ENCODE results near the gene RITA1. TPM values are rescaled to one million over a fixed set of nuclear protein-coding genes. Genes with fewer than 3 reads are reported as not detected.

Gene RITA1
- total and polyA plus RNA-seq, 2 donors (not counting 3 experiments of a cell fraction or from before 2014, with no cell fraction given), result 20.7 to 21.3 TPM

DNA sequence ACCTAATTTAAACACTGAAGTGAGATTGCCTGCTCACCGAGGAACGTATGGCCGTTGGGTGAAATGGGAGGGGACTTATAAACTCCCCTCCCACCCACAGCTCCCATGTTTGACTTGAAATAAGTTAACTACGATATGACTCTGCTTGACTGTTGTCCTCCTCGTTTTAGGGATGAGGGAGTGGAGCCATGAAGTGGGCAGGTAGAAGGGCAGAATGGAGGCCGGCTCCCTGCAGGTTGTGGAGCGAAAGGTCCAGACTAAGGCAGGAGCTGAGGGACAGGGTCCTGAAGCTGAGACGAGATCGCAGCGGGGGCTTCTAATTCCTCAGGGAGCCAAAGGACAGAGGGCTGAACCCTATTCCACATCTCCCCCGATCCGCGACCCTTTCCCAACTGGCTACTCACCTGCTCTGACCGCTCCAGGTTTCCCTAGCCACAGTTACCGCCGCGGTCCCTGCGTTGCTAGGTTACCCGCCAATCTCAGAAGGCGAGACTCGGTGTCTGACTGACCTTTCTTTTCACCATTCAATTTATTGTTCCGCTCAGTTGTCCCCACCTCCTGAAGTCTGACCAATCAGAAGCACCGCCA, 35.2 kb downstream of the RITA1 start:
- Histone ChIP-seq H4K20me1 (replicated peaks; ENCODE audit: control insufficient read depth, extremely low read depth, insufficient read depth, low read length) (no peaks in the 10 kb centered on the region), H3K4me2 (ENCODE audit: insufficient read depth, low read length) (peak overlapping the region; percentile 58), H3K4me3 (replicated peaks in 1 of 3; ENCODE audit: insufficient read depth in 1 of 3, low read depth in 1 of 3, low read length in 3 of 3) (peak overlapping the region; percentile 10 to 63 (median 58)), H3K27ac (ENCODE audit: insufficient read depth, low read depth, low read length) (peak overlapping the region; percentile 9), H3K4me1 (ENCODE audit: control insufficient read depth, extremely low read depth, insufficient read depth, low read length) (peaks cover 23% of the 10 kb centered on the region), H2AFZ (ENCODE audit: low read depth, low read length) (peak overlapping the region; percentile 80), H3K79me2 (ENCODE audit: control insufficient read depth, insufficient read depth, low read length) (peaks cover 6% of the 10 kb centered on the region), H3K9me1 (replicated peaks; ENCODE audit: control insufficient read depth, extremely low read depth, insufficient read depth, low read length) (no peaks in the 10 kb centered on the region), H3K27me3 (ENCODE audit: control insufficient read depth in 2 of 2, insufficient read depth in 2 of 2, low read length in 2 of 2) (no peaks in the 10 kb centered on the region), H3K9ac (replicated peaks; ENCODE audit: extremely low read depth, insufficient read depth, low read length) (peak overlapping the region; percentile 10), H3K9me3 (replicated peaks; ENCODE audit: control insufficient read depth, insufficient read depth, low read length) (no peaks in the 10 kb centered on the region), H3K36me3 (ENCODE audit: control insufficient read depth in 2 of 2, extremely low read depth in 1 of 2, insufficient read depth in 2 of 2, low read length in 2 of 2) (no peaks in the 10 kb centered on the region)
- ChIA-PET CTCF (interaction anchor here (0.8 to 1.3 kb wide), 3 partner anchors 21 to 26 kb away, joined by 3 to 4 read pairs (median 3); no protein-coding TSS in a partner anchor), POLR2A (interaction anchor here (0.8 to 2.7 kb wide), 6 partner anchors 10 to 79 kb away, joined by 3 to 15 read pairs (median 4); no protein-coding TSS in a partner anchor)
- dilution Hi-C loops (cut with MboI; ENCODE audit: extremely low pct_ligation_motif_present, low sequenced_read_pairs), result no loop called here
- intact Hi-C loops (cut with micrococcal nuclease), result loop anchor here (1.0 to 10.0 kb wide), 6 partner anchors 11 to 138 kb away; partner anchors contain the start of genes DDX54, PLBD2, RITA1 and SLC8B1
- DNase-seq (ENCODE audit: low read depth, low spot score) (no peak), FAIRE-seq (no peak)
- TF ChIP-seq GATA2 (IDR thresholded peaks at IDR 0.05; ENCODE audit: insufficient read depth, insufficient read length, low read depth, low read length) (no peak), MYC (IDR thresholded peaks at IDR 0.05; ENCODE audit: low read depth, low read length) (no peak), POLR2AphosphoS5 (IDR thresholded peaks at IDR 0.05; ENCODE audit: insufficient read depth, low read depth, low read length) (no peak), JUN (IDR thresholded peaks at IDR 0.05; ENCODE audit: borderline replicate concordance, insufficient read depth, insufficient read length, low read depth) (no peak), POLR2A (IDR thresholded peaks at IDR 0.05; ENCODE audit: low read depth, low read length) (no peak), EZH2 (IDR thresholded peaks at IDR 0.05; ENCODE audit: borderline replicate concordance, low read depth, low read length, severe bottlenecking) (no peak), FOS (IDR thresholded peaks at IDR 0.05; ENCODE audit: borderline replicate concordance, insufficient read depth, low read length) (no peak)
- TF ChIP-seq, protein P1, sequence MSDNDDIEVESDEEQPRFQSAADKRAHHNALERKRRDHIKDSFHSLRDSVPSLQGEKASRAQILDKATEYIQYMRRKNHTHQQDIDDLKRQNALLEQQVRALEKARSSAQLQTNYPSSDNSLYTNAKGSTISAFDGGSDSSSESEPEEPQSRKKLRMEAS (IDR thresholded peaks at IDR 0.05; ENCODE audit: insufficient read depth, insufficient read length), result no peak
- TF ChIP-seq, protein P2, sequence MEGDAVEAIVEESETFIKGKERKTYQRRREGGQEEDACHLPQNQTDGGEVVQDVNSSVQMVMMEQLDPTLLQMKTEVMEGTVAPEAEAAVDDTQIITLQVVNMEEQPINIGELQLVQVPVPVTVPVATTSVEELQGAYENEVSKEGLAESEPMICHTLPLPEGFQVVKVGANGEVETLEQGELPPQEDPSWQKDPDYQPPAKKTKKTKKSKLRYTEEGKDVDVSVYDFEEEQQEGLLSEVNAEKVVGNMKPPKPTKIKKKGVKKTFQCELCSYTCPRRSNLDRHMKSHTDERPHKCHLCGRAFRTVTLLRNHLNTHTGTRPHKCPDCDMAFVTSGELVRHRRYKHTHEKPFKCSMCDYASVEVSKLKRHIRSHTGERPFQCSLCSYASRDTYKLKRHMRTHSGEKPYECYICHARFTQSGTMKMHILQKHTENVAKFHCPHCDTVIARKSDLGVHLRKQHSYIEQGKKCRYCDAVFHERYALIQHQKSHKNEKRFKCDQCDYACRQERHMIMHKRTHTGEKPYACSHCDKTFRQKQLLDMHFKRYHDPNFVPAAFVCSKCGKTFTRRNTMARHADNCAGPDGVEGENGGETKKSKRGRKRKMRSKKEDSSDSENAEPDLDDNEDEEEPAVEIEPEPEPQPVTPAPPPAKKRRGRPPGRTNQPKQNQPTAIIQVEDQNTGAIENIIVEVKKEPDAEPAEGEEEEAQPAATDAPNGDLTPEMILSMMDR (IDR thresholded peaks at IDR 0.05; ENCODE audit: extremely low read depth in 1 of 2, insufficient read depth in 1 of 2, low read depth in 1 of 2, low read length in 2 of 2), result no peak
- BruUV-seq (replicated peaks), result no TSS peak
